ENCODE results near the gene CA10. TPM values are rescaled to one million over a fixed set of nuclear protein-coding genes. Genes with fewer than 3 reads are reported as not detected.

CA10 gene
- total and polyA plus RNA-seq, 2 experiments from 2014 or later = 0.92 to 1.5 TPM

DNA sequence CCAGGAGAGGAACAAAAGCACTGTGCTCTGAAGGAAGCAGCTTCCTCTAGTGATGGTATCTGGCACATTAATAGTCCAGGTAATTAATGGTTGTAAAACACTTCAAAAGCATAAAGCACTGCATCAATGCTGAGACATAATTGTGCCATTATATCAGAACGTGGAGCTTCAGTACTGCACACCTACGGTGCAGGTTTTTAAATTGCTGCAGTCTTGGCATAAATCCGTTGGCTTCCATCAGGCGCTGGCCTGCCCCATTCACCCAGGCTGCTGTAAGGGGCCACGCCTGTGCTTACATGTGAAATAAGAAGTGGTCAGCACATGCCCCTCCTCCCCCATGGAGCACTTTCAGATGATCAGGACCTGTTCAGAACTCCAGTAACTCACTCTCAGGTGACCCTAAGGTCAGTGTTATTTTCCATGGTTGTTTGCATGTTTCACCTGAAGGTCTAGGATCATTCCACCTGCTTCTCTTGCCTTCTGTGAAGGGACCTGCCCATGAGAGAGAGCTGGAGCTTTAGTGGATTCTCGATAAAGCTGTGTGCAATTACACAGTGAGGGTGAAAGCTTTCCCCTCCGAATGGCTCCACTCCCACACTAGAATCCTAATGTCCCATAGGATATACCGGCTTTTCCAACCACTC is 345.3 kb downstream of the CA10 start:
- Mint-ChIP-seq H3K36me3 (ENCODE audit: low read depth) (no peaks in the 10 kb centered on the region), H3K4me1 (no peaks in the 10 kb centered on the region), H3K4me3 (no peak overlapping the region), H3K27me3 (ENCODE audit: insufficient read depth, low read depth, poor library complexity) (peaks cover 2% of the 10 kb centered on the region), H3K9me3 (no peaks in the 10 kb centered on the region), H3K27ac (no peak overlapping the region)
- no peak overlapping the region for H3K4me3 ChIP-seq
- peaks cover 5% of the 10 kb centered on the region; the same call in 1 of the 2 replicates for H3K4me1 ChIP-seq (ENCODE audit: insufficient read depth)
- no peaks in the 10 kb centered on the region for H4K20me1 ChIP-seq (replicated peaks; ENCODE audit: insufficient read depth)
- no peaks in the 10 kb centered on the region for H3K27me3 ChIP-seq (ENCODE audit: insufficient read depth)
- H3K9me2 ChIP-seq (ENCODE audit: insufficient read depth) = no peaks in the 10 kb centered on the region
- H2AFZ ChIP-seq = no peak overlapping the region
- no peak for DNase-seq (ENCODE audit: low spot score)
- H3F3A ChIP-seq (replicated peaks; ENCODE audit: low read depth) = no peaks in the 10 kb centered on the region
- H3K4me2 ChIP-seq = no peak overlapping the region
- H3K36me3 ChIP-seq (ENCODE audit: insufficient read depth) = no peaks in the 10 kb centered on the region
- H3K79me2 ChIP-seq (replicated peaks; ENCODE audit: insufficient read depth) = no peaks in the 10 kb centered on the region
- no peak for ATAC-seq
- H3K27ac ChIP-seq (ENCODE audit: low read depth) = no peak overlapping the region
- TF ChIP-seq, protein P1, sequence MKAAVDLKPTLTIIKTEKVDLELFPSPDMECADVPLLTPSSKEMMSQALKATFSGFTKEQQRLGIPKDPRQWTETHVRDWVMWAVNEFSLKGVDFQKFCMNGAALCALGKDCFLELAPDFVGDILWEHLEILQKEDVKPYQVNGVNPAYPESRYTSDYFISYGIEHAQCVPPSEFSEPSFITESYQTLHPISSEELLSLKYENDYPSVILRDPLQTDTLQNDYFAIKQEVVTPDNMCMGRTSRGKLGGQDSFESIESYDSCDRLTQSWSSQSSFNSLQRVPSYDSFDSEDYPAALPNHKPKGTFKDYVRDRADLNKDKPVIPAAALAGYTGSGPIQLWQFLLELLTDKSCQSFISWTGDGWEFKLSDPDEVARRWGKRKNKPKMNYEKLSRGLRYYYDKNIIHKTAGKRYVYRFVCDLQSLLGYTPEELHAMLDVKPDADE (IDR thresholded peaks at IDR 0.05) = no peak
- TF ChIP-seq NANOG (IDR thresholded peaks at IDR 0.05; ENCODE audit: borderline replicate concordance) (no peak), EZH2phosphoT487 (IDR thresholded peaks at IDR 0.05; ENCODE audit: unreplicated experiment) (no peak), ZNF114 (CRISPR knock-in tag; IDR thresholded peaks at IDR 0.05) (no peak), CREB1 (CRISPR knock-in tag; IDR thresholded peaks at IDR 0.05; ENCODE audit: low read depth) (no peak), STAT1 (IDR thresholded peaks at IDR 0.05; ENCODE audit: unreplicated experiment) (no peak), JUNB (IDR thresholded peaks at IDR 0.05; ENCODE audit: unreplicated experiment) (no peak), POLR2AphosphoS5 (IDR thresholded peaks at IDR 0.05; ENCODE audit: low read depth) (no peak), EZH2 (IDR thresholded peaks at IDR 0.05; ENCODE audit: low read depth, unreplicated experiment) (no peak), ZNF331 (CRISPR knock-in tag; IDR thresholded peaks at IDR 0.05; ENCODE audit: low read depth) (no peak)
- TF ChIP-seq, protein P2, sequence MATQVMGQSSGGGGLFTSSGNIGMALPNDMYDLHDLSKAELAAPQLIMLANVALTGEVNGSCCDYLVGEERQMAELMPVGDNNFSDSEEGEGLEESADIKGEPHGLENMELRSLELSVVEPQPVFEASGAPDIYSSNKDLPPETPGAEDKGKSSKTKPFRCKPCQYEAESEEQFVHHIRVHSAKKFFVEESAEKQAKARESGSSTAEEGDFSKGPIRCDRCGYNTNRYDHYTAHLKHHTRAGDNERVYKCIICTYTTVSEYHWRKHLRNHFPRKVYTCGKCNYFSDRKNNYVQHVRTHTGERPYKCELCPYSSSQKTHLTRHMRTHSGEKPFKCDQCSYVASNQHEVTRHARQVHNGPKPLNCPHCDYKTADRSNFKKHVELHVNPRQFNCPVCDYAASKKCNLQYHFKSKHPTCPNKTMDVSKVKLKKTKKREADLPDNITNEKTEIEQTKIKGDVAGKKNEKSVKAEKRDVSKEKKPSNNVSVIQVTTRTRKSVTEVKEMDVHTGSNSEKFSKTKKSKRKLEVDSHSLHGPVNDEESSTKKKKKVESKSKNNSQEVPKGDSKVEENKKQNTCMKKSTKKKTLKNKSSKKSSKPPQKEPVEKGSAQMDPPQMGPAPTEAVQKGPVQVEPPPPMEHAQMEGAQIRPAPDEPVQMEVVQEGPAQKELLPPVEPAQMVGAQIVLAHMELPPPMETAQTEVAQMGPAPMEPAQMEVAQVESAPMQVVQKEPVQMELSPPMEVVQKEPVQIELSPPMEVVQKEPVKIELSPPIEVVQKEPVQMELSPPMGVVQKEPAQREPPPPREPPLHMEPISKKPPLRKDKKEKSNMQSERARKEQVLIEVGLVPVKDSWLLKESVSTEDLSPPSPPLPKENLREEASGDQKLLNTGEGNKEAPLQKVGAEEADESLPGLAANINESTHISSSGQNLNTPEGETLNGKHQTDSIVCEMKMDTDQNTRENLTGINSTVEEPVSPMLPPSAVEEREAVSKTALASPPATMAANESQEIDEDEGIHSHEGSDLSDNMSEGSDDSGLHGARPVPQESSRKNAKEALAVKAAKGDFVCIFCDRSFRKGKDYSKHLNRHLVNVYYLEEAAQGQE (IDR thresholded peaks at IDR 0.05; ENCODE audit: unreplicated experiment) = no peak
- TF ChIP-seq, protein P3, sequence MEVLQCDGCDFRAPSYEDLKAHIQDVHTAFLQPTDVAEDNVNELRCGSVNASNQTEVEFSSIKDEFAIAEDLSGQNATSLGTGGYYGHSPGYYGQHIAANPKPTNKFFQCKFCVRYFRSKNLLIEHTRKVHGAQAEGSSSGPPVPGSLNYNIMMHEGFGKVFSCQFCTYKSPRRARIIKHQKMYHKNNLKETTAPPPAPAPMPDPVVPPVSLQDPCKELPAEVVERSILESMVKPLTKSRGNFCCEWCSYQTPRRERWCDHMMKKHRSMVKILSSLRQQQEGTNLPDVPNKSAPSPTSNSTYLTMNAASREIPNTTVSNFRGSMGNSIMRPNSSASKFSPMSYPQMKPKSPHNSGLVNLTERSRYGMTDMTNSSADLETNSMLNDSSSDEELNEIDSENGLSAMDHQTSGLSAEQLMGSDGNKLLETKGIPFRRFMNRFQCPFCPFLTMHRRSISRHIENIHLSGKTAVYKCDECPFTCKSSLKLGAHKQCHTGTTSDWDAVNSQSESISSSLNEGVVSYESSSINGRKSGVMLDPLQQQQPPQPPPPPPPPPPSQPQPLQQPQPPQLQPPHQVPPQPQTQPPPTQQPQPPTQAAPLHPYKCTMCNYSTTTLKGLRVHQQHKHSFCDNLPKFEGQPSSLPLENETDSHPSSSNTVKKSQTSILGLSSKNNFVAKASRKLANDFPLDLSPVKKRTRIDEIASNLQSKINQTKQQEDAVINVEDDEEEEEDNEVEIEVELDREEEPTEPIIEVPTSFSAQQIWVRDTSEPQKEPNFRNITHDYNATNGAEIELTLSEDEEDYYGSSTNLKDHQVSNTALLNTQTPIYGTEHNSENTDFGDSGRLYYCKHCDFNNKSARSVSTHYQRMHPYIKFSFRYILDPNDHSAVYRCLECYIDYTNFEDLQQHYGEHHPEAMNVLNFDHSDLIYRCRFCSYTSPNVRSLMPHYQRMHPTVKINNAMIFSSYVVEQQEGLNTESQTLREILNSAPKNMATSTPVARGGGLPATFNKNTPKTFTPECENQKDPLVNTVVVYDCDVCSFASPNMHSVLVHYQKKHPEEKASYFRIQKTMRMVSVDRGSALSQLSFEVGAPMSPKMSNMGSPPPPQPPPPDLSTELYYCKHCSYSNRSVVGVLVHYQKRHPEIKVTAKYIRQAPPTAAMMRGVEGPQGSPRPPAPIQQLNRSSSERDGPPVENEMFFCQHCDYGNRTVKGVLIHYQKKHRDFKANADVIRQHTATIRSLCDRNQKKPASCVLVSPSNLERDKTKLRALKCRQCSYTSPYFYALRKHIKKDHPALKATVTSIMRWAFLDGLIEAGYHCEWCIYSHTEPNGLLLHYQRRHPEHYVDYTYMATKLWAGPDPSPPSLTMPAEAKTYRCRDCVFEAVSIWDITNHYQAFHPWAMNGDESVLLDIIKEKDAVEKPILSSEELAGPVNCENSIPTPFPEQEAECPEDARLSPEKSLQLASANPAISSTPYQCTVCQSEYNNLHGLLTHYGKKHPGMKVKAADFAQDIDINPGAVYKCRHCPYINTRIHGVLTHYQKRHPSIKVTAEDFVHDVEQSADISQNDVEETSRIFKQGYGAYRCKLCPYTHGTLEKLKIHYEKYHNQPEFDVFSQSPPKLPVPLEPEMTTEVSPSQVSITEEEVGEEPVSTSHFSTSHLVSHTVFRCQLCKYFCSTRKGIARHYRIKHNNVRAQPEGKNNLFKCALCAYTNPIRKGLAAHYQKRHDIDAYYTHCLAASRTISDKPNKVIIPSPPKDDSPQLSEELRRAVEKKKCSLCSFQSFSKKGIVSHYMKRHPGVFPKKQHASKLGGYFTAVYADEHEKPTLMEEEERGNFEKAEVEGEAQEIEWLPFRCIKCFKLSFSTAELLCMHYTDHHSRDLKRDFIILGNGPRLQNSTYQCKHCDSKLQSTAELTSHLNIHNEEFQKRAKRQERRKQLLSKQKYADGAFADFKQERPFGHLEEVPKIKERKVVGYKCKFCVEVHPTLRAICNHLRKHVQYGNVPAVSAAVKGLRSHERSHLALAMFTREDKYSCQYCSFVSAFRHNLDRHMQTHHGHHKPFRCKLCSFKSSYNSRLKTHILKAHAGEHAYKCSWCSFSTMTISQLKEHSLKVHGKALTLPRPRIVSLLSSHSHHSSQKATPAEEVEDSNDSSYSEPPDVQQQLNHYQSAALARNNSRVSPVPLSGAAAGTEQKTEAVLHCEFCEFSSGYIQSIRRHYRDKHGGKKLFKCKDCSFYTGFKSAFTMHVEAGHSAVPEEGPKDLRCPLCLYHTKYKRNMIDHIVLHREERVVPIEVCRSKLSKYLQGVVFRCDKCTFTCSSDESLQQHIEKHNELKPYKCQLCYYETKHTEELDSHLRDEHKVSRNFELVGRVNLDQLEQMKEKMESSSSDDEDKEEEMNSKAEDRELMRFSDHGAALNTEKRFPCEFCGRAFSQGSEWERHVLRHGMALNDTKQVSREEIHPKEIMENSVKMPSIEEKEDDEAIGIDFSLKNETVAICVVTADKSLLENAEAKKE (CRISPR knock-in tag; IDR thresholded peaks at IDR 0.05) = no peak
- TF ChIP-seq, protein P4, sequence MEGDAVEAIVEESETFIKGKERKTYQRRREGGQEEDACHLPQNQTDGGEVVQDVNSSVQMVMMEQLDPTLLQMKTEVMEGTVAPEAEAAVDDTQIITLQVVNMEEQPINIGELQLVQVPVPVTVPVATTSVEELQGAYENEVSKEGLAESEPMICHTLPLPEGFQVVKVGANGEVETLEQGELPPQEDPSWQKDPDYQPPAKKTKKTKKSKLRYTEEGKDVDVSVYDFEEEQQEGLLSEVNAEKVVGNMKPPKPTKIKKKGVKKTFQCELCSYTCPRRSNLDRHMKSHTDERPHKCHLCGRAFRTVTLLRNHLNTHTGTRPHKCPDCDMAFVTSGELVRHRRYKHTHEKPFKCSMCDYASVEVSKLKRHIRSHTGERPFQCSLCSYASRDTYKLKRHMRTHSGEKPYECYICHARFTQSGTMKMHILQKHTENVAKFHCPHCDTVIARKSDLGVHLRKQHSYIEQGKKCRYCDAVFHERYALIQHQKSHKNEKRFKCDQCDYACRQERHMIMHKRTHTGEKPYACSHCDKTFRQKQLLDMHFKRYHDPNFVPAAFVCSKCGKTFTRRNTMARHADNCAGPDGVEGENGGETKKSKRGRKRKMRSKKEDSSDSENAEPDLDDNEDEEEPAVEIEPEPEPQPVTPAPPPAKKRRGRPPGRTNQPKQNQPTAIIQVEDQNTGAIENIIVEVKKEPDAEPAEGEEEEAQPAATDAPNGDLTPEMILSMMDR (conservative IDR thresholded peaks at IDR 0.05; ENCODE audit: low read depth in 2 of 2) = no peak

Data from GM23338 (cell line).